Stimulated activated CD4-positive, alpha-beta T cell treated with anti-CD3 and anti-CD28 coated beads, TNF-alpha, amount 100 ng/mL, for 4 hours (primary cell): ENCODE measurements around the gene KDM1B.
"Not testable (repeated sequence)": the region's sequence is repeated elsewhere in the genome, so short reads cannot be mapped to it uniquely, and the experiment has no call there.

ENCODE experiments used
- DNase-seq, 3 experiments: peaks; one replicate each; pipeline ENCODE4 v3.0.0-alpha.2; 2020; ENCODE audit warnings: low read depth in 3 of 3

KDM1B gene

GRCh38 chr6:18189196-18189595, 34.0 kb downstream of the KDM1B start:
- DNase-seq: no peak

DNA sequence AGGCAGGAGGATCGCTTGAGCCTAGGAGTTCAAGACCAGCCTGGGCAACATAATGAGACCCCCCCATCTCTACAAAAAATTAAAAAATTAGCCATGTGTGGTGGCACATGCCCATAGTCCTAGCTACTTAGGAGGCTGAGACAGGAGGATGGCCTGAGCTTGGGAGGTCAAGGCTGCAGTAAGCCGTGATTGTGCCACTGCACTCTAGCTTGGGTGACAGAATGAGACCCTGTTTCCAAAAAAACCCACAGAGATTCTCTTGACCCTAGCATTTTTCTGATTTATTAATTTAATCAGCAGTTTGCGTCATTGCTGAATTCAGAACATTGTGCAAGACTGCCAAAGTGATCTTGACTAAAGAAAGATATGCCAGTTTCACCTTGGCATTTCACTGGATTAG, 36.8 kb downstream of the KDM1B start:
- DNase-seq: no peak

DNA sequence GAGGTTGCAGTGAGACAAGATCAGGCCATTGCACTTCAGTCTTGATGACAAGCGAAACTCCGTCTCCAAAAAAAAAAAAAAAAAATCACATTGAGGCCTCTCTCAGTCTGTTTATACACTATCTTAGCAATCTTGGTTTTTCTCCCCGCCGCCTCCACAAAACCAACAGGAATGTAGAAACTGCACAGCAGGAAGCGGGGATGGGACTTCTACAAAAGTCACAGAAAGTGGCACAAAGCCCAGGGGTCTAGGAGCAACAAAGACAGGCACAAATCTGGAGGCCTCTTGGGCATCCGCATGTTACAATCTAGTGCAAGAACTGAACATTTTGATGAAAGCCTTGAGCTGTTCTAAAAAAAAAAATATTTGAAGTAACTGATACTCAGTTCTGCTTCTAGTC, 48.6 kb downstream of the KDM1B start:
- DNase-seq: no peak

DNA sequence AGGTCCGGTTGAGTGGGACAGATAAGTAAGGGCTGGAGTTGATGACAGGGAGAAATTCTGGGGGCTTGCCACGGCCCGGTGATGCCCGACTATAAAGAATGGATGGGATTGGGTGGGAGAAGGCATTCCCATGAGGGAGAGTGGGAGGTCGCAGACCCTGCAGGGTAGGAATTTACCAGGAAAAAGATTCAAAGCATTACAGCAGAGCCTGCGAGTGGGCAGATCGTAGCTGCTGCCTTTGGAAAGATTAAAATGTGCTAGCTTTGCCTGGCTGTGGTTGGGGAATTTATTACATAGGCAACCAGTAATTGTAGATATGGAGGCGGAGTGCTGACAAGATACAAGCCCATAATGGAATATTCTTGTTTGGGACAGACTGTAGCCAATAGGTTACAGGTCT, 49.5 kb downstream of the KDM1B start:
- no peak for DNase-seq

GRCh38 chr6:18206591-18206990, 51.4 kb downstream of the KDM1B start:
- DNase-seq: no peak

DNA sequence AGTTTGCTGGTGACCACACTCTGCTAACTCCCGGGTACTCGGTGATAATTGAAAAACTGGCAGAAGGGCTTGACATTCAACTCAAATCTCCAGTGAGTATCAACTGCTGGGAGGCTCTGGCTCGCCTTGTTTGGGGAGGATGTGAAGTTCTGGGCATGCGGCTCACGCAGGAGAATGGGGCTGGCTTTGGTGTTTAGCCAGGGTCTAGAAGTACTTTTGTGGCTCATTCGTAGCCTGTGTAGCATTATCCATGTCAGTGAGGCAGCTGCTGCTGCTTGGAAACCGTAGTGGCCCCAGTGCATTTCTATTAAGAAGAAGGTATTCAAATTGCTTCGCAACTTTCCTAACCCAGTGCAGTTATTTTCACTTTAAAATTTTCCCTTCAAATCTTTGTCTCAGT, 52.2 kb downstream of the KDM1B start:
- no peak for DNase-seq

- no peak for DNase-seq
Observed at GRCh38 chr6:18207949-18208348, 52.7 kb downstream of the KDM1B start.

- DNase-seq: not testable (repeated sequence)
Observed at GRCh38 chr6:18208778-18209177, 53.6 kb downstream of the KDM1B start.

- no peak for DNase-seq
Observed at GRCh38 chr6:18209539-18210197, 54.4 kb downstream of the KDM1B start.

DNA sequence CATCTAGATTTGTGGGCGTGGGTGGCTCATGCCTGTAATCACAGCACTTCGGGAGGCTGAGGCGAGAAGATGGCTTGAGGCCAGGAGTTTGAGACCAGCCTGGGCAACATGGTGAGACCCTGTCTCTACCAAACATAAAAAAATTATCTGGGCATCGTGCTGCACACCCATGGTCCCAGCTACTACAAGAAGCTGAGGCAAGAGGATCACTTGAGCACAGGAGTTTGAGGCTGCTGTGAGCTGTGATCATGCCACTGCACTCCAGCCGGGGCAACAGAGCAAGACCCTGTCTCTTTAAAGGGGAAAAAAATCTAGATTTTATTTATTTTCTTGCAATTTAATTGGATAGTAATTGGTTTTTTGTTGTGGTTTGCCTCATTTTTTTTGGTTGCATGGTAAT, 55.5 kb downstream of the KDM1B start:
- DNase-seq: no peak

DNA sequence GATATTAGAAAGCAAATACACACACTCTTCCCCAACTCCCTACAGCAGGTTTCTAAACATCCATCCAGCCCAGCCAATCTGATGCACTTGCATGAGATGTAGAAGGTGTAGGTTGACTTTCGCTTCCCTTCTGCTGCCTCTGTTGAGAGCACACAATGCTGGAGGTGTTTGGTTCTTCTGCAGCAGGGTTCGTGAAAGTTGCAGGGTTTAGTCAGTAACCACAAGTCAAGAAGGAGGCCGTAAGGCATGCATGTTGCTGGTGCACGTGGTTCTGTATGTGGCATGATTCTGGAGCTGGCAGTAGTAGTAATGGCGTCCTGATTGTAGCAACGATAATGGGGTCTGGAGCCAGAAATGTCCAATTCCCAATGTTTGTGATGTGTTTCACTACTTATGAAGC, 56.1 kb downstream of the KDM1B start:
- no peak for DNase-seq

DNA sequence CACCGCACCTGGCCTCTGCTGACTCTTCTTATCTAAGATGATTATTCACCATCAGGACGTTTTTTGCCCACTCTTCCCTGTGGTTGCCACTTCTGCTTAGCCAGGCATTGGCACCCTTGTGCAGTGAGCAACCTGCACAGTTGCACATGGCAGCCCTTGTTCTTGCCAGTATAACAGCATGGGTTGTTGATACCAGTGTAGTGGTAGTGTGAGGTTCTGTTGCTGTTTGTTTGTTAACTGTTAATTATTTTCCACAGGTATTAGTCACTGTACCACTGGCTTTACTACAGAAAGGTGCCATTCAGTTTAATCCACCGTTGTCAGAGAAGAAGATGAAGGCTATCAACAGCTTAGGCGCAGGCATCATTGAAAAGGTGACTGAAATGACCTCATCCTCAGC, 57.0 kb downstream of the KDM1B start:
- no peak for DNase-seq

GRCh38 chr6:18213439-18213838, 58.2 kb downstream of the KDM1B start:
- no peak for DNase-seq

DNA sequence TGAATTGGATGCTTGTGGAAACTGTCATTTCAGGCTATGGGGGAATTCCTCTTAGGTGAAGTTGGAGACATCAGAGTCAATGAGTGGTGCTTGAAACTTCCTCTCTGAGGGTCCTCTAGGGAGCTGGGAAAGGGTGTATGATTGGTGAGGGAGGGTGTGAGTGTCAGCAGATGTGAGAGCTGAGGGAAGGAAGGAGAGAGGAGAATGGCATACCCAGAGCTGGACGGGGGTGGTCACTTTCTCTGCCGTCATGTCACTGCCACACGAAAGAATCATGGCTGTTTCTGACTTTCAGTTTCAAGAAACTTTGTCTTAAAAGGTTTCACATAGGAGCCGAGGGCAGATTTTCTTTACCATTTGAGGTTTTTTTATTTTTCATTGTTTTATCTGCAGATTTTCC, 58.8 kb downstream of the KDM1B start:
- no peak for DNase-seq

DNA sequence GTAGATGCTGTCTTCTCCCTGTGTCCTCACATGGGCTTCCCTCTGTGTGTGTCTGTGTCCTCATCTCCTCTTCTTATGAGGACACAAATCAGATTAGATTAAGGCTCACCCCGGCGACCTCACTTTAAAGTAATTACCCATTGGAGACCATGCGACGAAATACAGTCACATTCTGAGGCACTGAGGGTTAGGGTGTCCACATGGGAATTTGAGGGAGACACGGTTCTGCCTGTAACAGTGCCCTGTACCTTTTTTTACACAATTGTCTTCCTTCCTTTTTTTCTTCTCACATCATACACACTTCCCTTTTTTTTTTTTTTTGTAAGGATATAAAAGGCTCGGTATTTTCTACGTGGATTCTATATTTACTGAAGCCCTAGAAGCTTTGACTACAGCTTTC, 60.2 kb downstream of the KDM1B start:
- no peak for DNase-seq

DNA sequence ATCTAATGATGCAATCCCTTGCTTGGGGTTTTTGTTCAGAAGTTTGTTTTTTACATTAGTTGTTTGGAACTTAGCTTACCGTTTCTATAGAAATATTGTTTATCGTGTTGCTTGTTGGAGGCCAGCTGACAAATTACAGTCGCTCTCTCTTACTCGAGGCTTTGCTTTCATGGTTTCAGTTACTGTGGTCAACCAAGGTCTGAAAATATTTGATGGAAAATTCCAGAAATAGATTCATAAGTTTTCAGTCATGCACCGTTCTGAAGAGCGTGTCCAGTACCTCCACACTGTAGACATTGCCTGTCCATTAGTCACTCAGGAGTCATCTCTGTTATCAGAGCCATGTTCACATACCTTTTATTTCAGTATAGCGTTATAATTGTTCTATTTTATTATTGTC, 61.2 kb downstream of the KDM1B start:
- no peak for DNase-seq

DNA sequence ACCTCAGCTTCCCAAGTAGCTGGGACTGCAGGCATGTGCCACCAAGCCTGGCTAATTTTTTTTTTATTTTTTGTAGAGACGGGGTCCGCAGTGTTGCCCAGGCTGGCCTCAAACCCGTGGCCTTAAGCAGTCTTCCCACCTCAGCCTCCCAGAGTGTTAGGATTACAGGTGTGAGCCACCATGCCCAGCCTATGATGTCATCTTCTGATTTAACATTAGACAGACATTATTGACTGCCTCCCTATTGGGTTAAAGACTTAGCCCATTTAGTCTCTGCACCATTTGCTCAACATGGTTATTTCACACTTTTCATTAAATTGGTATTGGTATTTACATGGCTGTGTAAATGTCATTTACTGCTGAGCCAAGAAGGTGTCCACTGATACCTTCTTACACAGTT, 63.0 kb downstream of the KDM1B start:
- DNase-seq: no peak

GRCh38 chr6:18219591-18219990, 64.4 kb downstream of the KDM1B start:
- no peak for DNase-seq

GRCh38 chr6:18221288-18221615, 66.0 kb downstream of the KDM1B start:
- no peak for DNase-seq

DNA sequence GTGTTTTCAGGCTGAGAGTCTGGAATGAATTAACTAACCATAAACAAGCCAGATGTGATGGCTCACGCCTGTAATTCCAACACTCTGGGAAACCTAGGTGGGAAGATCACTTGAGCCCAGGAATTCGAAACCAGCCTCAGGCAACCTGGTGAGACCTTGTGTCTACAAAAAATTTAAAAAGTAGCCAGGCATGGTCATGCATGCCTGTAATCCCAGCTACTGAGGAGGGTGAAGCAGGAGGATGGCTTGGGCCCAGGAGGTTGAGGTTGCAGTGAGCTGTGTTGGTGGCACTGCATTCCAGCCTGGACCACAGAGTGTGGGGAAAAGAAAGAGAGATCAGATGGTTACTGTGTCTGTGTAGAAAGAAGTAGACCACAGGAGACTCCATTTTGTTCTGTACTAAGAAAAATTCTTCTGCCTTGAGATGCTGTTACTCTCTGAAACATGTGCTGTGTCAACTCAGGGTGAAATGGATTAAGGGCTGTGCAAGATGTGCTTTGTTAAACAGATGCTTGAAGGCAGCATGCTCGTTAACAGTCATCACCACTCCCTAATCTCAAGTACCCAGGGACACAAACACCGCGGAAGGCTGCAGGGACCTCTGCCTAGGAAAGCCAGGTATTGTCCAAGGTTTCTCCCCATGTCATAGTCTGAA, 71.4 kb downstream of the KDM1B start:
- not testable (repeated sequence) for DNase-seq

- not testable (repeated sequence) for DNase-seq
Observed at GRCh38 chr6:18227166-18227565, 71.9 kb downstream of the KDM1B start.

DNA sequence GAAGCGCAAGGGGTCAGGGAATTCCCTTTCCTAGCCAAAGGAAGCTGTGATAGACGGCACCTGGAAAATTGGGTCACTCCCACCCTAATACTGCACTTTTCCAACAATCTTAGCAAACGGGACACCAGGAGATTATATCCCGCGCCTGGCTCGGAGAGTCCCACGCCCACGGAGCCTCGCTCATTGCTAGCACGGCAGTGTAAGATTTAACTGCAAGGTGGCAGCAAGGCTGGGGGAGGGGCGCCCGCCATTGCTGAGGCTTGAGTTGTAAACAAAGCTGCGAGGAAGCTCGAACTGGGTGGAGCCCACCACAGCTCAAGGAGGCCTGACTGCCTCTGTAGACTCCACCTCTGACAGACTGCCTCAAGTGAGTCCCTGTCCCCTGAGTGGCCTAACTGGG, 73.4 kb downstream of the KDM1B start:
- DNase-seq: not testable (repeated sequence)

- not testable (repeated sequence) for DNase-seq
Observed at GRCh38 chr6:18231856-18232255, 76.6 kb downstream of the KDM1B start.

- not testable (repeated sequence) for DNase-seq
Observed at GRCh38 chr6:18233770-18234169, 78.5 kb downstream of the KDM1B start.
